Body of pancreas (tissue), 4 donors: Measurements from ENCODE around the gene HMX1. TPM values are rescaled to one million over a fixed set of nuclear protein-coding genes. Genes with fewer than 3 reads are reported as not detected.

Experiments
- ATAC-seq: fragments of 150-250 bp; one replicate; pipeline ENCODE4 v1.9.1; 2016
- DNase-seq, 4 donors: peaks; one replicate each; pipeline ENCODE4 v3.0.0-alpha.2; 2019
- H3K27ac ChIP-seq, 4 donors: fragments of 200-600 bp; sonication (generic); 1 replicate in 3 of 4; 2 replicates in 1 of 4; pipeline versions ENCODE4 v1.5.1 to v1.6.1; 2016 to 2019; ENCODE audit warnings: mild to moderate bottlenecking in 1 of 4, mixed read lengths in 1 of 4, moderate library complexity in 1 of 4
- H3K27me3 ChIP-seq, 2 donors: fragments of 200-600 bp; sonication (generic); one replicate each; pipeline ENCODE4 v1.6.0; 2016; ENCODE audit warnings: mild to moderate bottlenecking in 1 of 2
- H3K36me3 ChIP-seq, 2 donors: fragments of 200-600 bp; sonication (generic); replicated peaks in 1 of 2; 2 replicates each; pipeline ENCODE4 v1.5.1; 2016; ENCODE audit warnings: low read depth in 2 of 2; ENCODE audit not compliant: insufficient read depth in 1 of 2
- H3K4me1 ChIP-seq: fragments of 200-600 bp; sonication (generic); one replicate; pipeline ENCODE4 v1.6.0; 2016
- H3K4me3 ChIP-seq, 2 donors: fragments of 200-600 bp; sonication (generic); 1 replicate in 1 of 2; 2 replicates in 1 of 2; pipeline ENCODE4 v1.5.1; 2016 to 2019
- H3K9me3 ChIP-seq, 3 donors: fragments of 200-600 bp; sonication (generic); 1 replicate in 2 of 3; 2 replicates in 1 of 3; pipeline ENCODE4 v1.5.1; 2016
- POLR2A ChIP-seq, 3 donors: fragments of 450-650 bp; IDR thresholded peaks; one replicate each; pipeline ENCODE4 v1.6.1; 2016; ENCODE audit warnings: antibody characterized with exemption in 3 of 3, mild to moderate bottlenecking in 2 of 3
- WGBS, 2 donors: methylation state at CpG; one replicate each; pipeline ENCODE4 v1.1.5; 2017; 5-methylcytosine and 5-hydroxymethylcytosine counted together
- intact Hi-C: fragments of 100-400 bp; cut with DNase I; formaldehyde crosslinking; loops from one replicate; pipeline ENCODE4 v1.15.1; 2023
- total RNA-seq, 2 donors: library from RNA; depleted of rRNA; stranded (reverse); fragments of >200 nt; gene quantifications; one replicate each; pipeline ENCODE4 v1.1.0, GENCODE V29; 2016
- TF ChIP-seq, protein P1 (sequence below), 7 experiments: fragments of 450-650 bp in 4 of 7; fragments of 200-600 bp in 3 of 7; sonication (generic) in 3 of 7; IDR thresholded peaks; one replicate each; pipeline ENCODE4 v1.5.1; 2016 to 2019; ENCODE audit warnings: antibody characterized with exemption in 7 of 7

Gene HMX1
- total RNA-seq, 2 donors from 2014 or later = not detected

DNA sequence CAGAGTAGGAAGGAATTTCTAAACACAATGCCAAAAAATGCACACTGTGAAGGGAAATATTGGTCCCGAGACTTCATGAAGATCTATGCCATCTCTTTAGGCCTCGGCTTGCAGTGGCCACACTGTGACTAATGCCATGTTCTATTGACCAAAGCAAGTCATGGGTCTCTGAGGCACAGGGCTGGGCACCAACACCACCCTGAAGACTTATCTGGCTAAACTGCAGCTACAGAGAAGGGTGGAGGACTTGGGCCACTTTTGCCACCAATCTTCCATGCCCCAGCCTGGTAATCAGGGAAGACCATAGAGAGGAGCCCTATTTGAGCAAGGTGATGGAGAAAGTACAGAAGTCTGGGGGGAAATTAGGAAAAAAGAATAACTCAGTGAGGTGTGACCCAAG lies 42.1 kb downstream of the HMX1 start:
- Histone ChIP-seq H3K4me3 (no peak overlapping the region), H3K4me1 (no peaks in the 10 kb centered on the region), H3K9me3 (no peaks in the 10 kb centered on the region), H3K27me3 (no peaks in the 10 kb centered on the region), H3K36me3 (no peaks in the 10 kb centered on the region), H3K27ac (no peak overlapping the region)
- DNase-seq = peak in 1 of 4 donors; percentile 3
- intact Hi-C loops = no loop called here
- no peak for ATAC-seq
- TF ChIP-seq, protein P1, sequence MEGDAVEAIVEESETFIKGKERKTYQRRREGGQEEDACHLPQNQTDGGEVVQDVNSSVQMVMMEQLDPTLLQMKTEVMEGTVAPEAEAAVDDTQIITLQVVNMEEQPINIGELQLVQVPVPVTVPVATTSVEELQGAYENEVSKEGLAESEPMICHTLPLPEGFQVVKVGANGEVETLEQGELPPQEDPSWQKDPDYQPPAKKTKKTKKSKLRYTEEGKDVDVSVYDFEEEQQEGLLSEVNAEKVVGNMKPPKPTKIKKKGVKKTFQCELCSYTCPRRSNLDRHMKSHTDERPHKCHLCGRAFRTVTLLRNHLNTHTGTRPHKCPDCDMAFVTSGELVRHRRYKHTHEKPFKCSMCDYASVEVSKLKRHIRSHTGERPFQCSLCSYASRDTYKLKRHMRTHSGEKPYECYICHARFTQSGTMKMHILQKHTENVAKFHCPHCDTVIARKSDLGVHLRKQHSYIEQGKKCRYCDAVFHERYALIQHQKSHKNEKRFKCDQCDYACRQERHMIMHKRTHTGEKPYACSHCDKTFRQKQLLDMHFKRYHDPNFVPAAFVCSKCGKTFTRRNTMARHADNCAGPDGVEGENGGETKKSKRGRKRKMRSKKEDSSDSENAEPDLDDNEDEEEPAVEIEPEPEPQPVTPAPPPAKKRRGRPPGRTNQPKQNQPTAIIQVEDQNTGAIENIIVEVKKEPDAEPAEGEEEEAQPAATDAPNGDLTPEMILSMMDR (IDR thresholded peaks at IDR 0.05) = no peak
- no peak for TF ChIP-seq POLR2A (IDR thresholded peaks at IDR 0.05)
- WGBS, 2 donors = 58 to 69% methylated on average over 2 of the region's 2 CpGs

DNA sequence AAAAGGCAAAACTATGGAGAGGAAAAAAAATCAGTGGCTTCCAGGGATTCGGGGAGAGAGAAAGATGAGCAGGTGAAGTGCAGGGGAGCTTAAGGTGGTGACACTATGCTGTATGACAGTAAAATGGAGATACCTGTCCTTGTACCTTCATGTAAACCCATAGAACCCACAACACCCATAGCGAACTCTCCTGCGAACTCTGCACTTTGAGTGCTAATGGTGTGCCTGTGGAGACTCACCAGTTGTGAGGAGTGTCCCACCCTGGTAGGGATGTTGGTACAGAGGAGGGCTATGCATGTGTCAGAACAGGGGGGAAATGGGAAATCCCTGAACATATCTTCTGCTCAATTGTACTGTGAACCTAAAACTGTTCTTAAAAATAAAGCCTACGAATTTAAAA lies 42.8 kb downstream of the HMX1 start:
- TF ChIP-seq, protein P1 (IDR thresholded peaks at IDR 0.05) = no peak
- TF ChIP-seq POLR2A (IDR thresholded peaks at IDR 0.05) = no peak
- 54 to 70% methylated on average over 4 of the region's 4 CpGs for WGBS, 2 donors
- Histone ChIP-seq H3K27ac (no peak overlapping the region), H3K4me1 (no peaks in the 10 kb centered on the region), H3K36me3 (no peaks in the 10 kb centered on the region), H3K9me3 (no peaks in the 10 kb centered on the region), H3K4me3 (no peak overlapping the region), H3K27me3 (no peaks in the 10 kb centered on the region)
- intact Hi-C loops = no loop called here
- DNase-seq (no peak), ATAC-seq (no peak)

DNA sequence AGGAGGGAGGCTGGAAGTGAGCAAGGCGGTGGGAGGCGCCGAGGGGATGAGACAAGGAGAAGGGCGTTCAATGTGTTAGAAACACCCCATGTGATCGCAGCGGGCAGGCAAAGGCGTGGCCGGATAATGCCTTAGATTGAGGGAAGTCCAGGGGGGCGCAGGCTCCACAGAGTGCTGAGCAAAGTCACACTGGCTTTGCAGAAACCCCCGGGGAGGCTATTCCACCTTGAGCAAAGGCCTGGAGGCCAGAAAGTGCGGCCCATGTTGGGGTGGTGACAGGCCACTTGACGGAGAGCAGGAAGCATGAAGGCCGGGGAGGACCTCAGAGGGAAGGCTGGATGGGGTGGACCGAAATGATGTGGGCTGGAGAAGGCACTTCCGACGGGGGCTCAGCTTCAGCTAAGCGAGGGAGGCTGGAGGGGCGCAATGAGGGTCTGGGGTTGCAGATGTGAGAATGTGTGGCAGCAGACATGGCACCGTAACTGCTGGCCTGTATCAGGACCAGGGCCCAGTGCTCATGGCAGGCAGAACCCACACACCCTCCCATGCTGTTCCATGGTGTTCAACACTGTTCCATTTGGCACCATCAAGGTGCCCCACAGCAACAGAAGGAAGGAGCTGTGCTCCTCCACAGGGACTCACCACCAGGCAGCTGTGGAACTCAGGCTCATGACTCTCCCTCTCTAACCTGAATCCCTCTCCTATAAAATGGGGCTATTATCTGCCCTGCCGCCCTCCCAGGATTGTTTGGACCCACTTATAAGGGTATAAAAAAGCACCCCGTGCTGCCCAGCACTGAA lies 50.3 kb downstream of the HMX1 start:
- Histone ChIP-seq H3K36me3 (no peaks in the 10 kb centered on the region), H3K27ac (no peak overlapping the region), H3K9me3 (no peaks in the 10 kb centered on the region), H3K4me3 (no peak overlapping the region), H3K4me1 (no peaks in the 10 kb centered on the region), H3K27me3 (no peaks in the 10 kb centered on the region)
- WGBS, 2 donors = 67 to 71% methylated on average over 21 of the region's 21 CpGs
- TF ChIP-seq, protein P1 (IDR thresholded peaks at IDR 0.05) = no peak
- TF ChIP-seq POLR2A (IDR thresholded peaks at IDR 0.05) = no peak
- intact Hi-C loops = no loop called here
- DNase-seq = no peak
- ATAC-seq = no peak

DNA sequence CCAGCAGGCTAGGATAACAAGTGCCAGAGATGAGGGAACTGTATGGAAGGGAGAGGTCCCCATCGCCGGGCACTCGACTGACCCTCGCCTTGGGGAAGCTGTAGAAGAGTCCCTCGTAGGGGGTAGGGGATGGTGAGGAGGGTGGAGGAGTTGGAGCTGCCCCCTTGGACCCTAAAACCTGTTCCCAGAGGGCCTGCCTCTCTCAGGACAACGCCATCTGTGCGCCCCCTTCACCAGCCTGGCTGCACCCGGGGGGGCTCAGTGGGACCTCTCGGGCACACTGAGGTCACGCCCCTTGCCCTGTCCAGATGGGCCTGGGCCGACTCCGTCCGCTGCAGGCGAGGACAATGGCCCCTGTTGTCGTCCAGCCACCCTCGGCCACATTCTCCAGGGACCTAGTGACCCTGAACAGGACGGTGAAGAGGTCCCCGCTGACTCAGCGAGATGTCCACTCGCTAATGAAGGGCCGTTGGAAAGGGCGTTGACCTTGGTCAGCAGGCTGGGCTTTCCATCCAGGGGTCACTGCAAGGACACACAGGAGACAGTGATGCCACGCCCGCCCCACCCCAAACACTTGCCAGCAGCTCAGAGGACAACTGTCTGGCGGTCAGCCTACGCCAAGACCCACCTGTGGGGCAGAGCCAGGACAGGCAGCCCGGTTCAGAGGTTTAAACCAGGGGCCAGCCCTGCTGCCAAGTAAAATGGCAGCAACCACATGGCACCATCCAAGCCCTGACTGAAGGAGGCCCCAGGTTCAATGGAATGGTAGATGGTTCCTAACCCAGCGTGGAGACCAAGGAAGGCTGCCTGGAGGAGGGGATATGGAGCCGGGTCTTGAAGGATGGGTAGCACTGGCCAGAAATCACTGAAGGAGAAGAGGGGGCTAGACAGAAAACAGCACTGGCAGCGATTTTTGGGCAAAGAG lies 51.2 kb downstream of the HMX1 start:
- ATAC-seq = no peak
- 68 to 74% methylated on average over 18 to 30 of the region's 30 CpGs for WGBS, 2 donors
- intact Hi-C loops = no loop called here

More for the DNA sequence above, 51.2 kb downstream of the HMX1 start:
- Histone ChIP-seq H3K27ac (no peak overlapping the region), H3K27me3 (no peaks in the 10 kb centered on the region), H3K36me3 (no peaks in the 10 kb centered on the region), H3K4me3 (no peak overlapping the region), H3K4me1 (no peaks in the 10 kb centered on the region), H3K9me3 (no peaks in the 10 kb centered on the region)
- DNase-seq = no peak
- TF ChIP-seq POLR2A (IDR thresholded peaks at IDR 0.05) = peak in 1 of 3 donors; percentile 10
- TF ChIP-seq, protein P1 (IDR thresholded peaks at IDR 0.05) = no peak
